HL-60/S4 treated with phorbol 12-myristate 13-acetate at 8.2 ng/mL for 4 days and 3 days (cell line): ENCODE measurements around the gene PLEKHG2.

Experiments
- in situ Hi-C: fragments of 300-500 bp; cut with MboI; formaldehyde crosslinking; loops from 2 replicates; pipeline ENCODE4 v1.15.0; 2022; ENCODE audit warnings: low sequenced_read_pairs

PLEKHG2 gene

GRCh38 chr19:39415111-39416046 lies 2.9 kb downstream of the PLEKHG2 start:
- in situ Hi-C loops = no loop called here

DNA sequence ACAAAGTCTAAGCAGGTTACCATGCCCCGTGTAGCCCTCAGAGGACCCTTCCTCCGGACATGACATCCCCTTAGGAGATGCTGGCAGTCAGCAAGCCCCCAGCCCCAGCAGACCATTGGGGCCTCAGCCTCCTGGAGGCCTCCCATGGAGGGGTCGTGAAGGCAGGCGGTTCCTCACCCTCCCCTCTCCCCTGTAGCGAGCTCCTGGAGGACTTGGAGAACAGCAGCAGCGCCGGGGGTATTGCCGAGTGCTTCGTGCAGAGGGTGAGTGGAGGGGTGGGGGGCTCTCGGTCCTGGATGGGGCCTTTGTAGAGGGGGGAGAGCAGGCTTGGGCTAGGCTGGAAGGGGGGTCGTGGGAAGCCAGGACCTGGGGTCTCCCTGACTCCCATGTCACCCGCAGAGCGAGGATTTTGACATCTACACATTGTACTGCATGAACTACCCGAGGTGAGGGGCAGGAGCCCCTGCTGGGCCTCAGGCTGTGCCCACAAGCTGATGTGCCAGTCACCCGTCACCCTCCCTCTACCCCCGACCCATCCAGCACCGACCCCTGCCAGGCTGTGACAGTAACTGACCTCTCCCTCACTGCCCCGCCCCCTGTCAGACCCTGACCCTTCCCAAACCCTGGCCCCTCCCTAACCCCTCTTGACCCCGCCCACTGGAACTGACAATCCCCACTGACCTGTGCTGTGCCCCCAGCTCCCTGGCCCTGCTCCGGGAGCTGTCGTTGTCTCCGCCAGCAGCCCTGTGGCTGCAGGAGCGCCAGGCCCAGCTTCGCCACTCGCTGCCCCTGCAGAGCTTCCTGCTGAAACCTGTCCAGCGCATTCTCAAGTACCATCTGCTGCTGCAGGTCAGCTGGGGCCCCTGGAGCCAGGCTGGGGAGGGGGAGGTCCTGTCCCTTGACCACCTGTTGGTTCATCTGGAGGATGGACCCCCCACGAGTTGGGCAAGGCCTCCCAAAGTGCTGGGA lies 4.0 kb downstream of the PLEKHG2 start:
- in situ Hi-C loops = no loop called here

GRCh38 chr19:39417463-39418181 lies 5.2 kb downstream of the PLEKHG2 start:
- in situ Hi-C loops = no loop called here

DNA sequence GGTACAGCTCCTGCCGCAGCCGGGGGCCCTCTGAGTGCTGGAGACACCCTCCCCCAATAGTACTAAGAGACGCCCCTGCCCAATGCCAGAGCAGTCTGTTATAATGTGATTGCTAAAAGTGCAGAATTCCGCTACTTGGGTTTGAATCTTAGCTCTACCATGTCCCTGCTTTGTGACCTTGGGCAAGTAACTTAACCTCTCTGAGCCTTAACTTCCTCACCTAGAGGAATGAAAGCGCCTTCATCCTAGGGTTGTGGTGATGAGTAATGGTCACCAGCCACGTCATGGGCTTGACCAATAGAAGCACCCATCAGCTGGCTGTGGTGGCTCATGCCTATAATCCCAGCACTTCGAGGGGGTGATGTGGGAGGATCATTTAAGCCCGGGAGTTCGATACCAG lies 6.5 kb downstream of the PLEKHG2 start:
- in situ Hi-C loops = no loop called here

GRCh38 chr19:39420769-39421168 lies 8.3 kb downstream of the PLEKHG2 start:
- in situ Hi-C loops = no loop called here

DNA sequence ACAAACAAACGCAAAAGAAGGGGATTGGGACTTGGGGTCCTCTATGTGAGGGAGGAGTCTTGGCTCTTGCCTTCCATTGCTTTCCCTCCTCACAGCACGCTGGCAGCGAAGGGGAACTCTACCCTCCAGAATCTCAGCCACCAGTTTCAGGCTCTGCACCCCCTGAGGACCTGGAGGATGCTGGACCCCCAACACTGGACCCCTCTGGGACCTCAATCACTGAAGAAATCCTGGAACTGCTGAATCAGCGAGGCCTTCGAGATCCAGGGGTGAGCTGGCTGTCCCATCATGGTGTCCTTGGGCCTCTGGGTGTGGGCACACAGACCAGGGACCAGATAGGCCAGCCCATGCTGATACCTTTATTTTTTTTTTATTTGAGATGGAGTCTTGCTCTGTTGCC lies 9.6 kb downstream of the PLEKHG2 start:
- in situ Hi-C loops = no loop called here

DNA sequence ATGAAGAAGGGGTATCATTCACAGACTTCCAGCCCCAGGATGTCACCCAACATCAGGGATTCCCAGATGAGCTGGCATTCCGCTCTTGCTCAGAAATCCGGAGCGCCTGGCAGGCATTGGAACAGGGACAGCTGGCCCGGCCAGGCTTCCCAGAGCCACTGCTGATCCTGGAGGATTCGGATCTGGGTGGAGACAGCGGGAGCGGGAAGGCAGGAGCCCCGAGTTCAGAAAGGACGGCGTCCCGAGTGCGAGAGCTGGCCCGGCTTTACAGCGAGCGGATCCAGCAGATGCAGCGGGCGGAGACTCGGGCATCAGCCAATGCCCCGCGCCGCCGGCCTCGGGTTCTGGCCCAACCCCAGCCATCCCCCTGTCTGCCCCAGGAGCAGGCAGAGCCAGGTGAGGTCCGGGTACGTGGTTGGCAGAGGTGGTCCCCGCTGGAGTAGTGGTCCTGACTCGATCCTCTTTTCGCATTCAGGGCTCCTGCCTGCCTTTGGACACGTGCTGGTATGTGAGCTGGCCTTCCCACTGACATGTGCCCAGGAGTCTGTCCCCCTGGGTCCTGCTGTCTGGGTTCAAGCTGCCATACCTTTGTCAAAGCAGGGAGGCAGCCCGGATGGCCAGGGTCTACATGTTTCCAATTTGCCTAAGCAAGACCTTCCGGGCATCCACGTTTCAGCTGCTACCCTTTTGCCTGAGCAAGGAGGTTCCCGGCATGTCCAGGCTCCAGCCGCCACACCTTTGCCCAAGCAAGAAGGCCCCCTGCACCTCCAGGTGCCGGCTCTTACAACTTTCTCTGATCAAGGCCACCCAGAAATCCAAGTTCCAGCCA lies 11.0 kb downstream of the PLEKHG2 start:
- in situ Hi-C loops = no loop called here

GRCh38 chr19:39424934-39425333 lies 12.5 kb downstream of the PLEKHG2 start:
- in situ Hi-C loops = no loop called here

- in situ Hi-C loops = no loop called here
Observed at GRCh38 chr19:39425744-39426143, 13.3 kb downstream of the PLEKHG2 start.

- in situ Hi-C loops = no loop called here
Observed at GRCh38 chr19:39426170-39426569, 13.7 kb downstream of the PLEKHG2 start.

- in situ Hi-C loops = no loop called here
Observed at GRCh38 chr19:39427707-39428106, 15.2 kb downstream of the PLEKHG2 start.

DNA sequence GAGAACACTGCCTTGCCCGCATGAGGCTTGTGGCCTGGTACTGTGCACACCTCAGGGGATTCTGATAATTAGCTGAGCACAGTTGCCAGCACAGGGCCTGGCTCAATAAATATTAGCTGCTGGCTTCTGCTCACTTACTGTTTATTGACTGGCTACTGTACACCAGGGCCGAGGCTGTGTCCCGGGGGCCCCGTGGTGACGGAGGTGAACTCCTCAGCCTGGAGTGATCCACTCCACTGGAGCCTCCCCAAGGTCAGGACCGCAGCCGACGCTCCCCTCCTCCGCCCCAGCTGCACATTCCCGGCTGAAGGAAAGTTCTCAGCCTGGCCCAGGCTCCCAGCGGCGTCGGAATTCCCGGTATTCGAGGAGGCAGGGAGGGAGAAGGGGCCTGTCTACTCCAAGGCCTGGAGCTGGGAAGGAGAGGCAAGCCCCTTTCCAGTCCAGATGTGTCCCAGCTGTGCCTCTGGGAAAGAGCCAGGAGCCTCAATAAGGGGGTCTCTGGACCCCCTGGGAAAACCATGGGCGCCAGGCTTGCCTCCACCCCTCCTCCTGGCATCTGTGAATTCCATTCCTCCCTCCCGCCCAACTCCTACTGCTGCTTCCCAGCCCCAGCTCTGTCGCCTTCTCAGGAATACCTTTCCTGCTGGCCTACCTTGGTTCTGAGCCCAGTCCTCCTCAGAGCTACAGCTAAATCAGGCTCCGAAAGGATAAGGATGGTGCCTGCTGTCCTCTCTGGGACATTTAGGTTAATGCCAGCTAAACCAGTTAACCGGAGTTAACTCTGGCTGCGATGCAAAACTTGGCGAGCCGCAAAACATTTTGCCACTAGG lies 16.0 kb downstream of the PLEKHG2 start:
- in situ Hi-C loops = no loop called here

DNA sequence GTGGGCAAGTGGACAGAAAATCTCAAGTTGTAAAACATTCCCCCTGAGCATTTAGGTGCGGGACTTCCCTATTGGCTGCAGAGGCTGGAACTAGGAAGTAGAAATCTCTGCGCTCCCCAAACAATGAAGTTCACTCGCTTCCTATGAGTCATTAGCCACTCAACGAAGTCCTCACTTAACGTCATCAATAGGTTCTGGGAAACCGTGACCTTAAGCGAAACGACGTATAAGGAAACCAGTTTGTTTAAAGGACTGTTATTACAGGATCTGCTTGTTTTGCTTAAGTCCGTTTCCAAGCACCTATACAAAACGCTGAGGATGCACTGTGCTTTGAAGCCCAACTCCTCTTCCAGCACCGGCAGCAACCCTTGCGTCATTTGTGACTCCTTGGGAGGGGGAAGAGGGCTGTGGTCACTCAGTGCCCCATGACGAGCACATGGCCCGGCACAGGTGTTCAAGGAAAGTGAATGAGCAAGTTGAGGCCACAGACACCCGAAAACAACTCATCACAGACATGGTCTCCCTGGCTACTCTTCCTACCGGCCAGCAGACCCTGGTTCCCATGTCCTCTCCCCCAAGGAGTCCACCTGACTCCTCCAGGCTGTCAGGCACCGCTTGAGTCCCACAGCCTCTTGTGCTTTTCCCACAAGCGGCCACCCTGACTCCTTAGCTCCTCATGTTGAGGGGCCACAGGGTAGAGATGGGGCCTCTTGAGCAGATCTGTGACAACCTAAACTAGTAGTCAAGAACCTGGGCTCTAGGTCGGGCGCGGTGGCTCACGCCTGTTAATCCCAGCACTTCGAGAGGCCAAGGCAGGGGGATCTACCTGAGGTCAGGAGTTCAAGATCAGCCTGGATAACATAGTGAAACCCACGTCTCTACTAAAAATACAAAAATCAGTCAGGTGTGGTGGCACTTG lies 18.5 kb downstream of the PLEKHG2 start:
- in situ Hi-C loops = no loop called here

DNA sequence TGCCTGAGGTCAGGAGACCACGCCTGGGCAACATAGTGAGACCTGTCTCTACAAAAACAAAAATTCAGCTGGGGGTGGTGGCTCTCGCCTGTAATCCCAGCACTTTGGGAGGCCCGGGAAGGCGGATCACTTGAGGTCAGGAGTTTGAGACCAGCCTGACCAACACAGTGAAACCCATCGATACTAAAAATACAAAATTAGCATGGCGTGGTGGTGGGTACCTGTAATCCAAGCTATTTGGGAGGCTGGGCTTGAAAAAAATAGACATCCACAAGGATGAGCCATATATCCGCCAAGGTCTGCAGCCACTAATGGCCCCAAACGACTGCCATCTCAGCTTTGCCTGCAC lies 20.2 kb downstream of the PLEKHG2 start:
- in situ Hi-C loops = no loop called here

- in situ Hi-C loops = no loop called here
Observed at GRCh38 chr19:39433480-39434079, 21.1 kb downstream of the PLEKHG2 start.

DNA sequence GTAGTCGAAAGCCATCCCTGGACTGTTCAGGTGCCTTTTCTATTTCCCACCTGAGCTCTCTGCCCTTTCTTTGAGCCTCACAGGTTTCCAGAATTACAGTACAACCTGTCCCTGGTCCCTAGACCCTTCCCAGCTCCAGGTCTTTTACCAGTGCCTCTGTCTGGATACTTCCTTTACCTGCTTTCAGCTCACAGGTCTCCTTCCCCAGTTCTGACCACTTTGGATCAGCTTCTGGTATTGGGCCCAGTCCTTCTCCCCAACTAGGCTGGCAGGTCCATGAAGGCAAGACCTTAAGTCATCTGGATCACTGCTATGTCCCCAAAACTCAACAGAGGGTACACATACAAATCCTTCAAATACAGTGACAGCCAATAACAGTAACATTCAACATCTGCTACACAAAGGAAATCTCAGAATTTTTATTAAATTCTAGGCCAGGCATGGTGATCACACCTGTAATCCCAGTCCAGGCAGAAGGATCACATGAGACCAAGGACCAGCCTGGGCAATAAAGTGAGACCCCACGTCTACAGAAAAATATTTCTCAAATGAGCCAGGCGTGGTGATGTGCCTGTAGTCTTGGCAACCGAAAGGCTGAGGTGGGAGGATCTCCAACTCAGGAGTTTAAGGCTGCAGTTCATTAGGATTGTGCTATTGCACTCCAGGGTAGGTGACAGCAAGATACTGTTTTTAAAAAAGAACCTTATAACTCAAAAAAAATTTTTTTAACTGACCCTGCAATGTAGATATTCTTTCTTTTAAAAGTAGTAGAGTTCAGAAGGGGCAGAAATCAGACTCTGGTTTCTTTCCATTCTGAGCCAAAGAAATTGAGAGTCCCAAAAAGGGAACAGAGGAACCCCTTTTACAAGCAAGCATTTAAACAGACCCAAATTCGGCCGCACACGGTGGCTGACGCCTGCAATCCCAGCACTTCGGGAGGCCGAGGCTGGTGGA lies 21.9 kb downstream of the PLEKHG2 start:
- in situ Hi-C loops = no loop called here
